SK-N-SH treated with all-trans-retinoic acid at 6 μM for 48 hours (cell line): ENCODE data around the gene TREH.

Source experiments
- ATAC-seq: fragments of 200-7000 bp; cut with Tn5 transposase; 3 replicates; pipeline ENCODE4 v1.9.1; 2020; ENCODE audit warnings: mild to moderate bottlenecking, moderate library complexity
- ARNTL ChIP-seq: fragments of 450-650 bp; formaldehyde crosslinking; IDR thresholded peaks from 2 replicates; pipeline ENCODE4 v1.5.0; 2020; ENCODE audit warnings: low read depth, mild to moderate bottlenecking, moderate library complexity, borderline replicate concordance
- BACH2 ChIP-seq: fragments of 250-450 bp; sonication (Bioruptor Pico); IDR thresholded peaks from 2 replicates; pipeline ENCODE4 v1.9.0; 2021; ENCODE audit warnings: mild to moderate bottlenecking, borderline replicate concordance
- CREB5 ChIP-seq: fragments of 250-450 bp; sonication (Bioruptor Pico); IDR thresholded peaks from 2 replicates; pipeline ENCODE4 v1.5.1; 2020; ENCODE audit warnings: low read depth, mild to moderate bottlenecking, moderate library complexity
- CSDC2 ChIP-seq: fragments of 250-450 bp; sonication (Bioruptor Pico); IDR thresholded peaks from 2 replicates; pipeline ENCODE4 v1.5.0; 2020; ENCODE audit warnings: mild to moderate bottlenecking, moderate library complexity
- ESRRG ChIP-seq: fragments of 250-450 bp; sonication (Bioruptor Pico); IDR thresholded peaks from 2 replicates; pipeline ENCODE4 v1.6.1; 2021; ENCODE audit warnings: mild to moderate bottlenecking
- GLIS3 ChIP-seq: fragments of 250-450 bp; sonication (Bioruptor Pico); IDR thresholded peaks from 2 replicates; pipeline ENCODE4 v1.5.0; 2020; ENCODE audit warnings: mild to moderate bottlenecking, moderate library complexity
- ISL1 ChIP-seq: fragments of 250-450 bp; sonication (Bioruptor Pico); IDR thresholded peaks from 2 replicates; pipeline ENCODE4 v2.1.2; 2022; ENCODE audit warnings: mild to moderate bottlenecking, moderate library complexity
- PATZ1 ChIP-seq: fragments of 250-450 bp; sonication (Bioruptor Pico); IDR thresholded peaks from 2 replicates; pipeline ENCODE4 v1.8.0; 2020; ENCODE audit warnings: mild to moderate bottlenecking, moderate library complexity, borderline replicate concordance
- POU6F1 ChIP-seq: fragments of 250-450 bp; sonication (Bioruptor Pico); IDR thresholded peaks from 2 replicates; pipeline ENCODE4 v1.8.0; 2021; ENCODE audit warnings: low read depth, mild to moderate bottlenecking, moderate library complexity, borderline replicate concordance
- PPARA ChIP-seq: fragments of 250-450 bp; sonication (Bioruptor Pico); IDR thresholded peaks from 2 replicates; pipeline ENCODE4 v1.5.0; 2020; ENCODE audit warnings: mild to moderate bottlenecking, borderline replicate concordance
- SNAI2 ChIP-seq: fragments of 250-450 bp; sonication (Bioruptor Pico); IDR thresholded peaks from 2 replicates; pipeline ENCODE4 v1.5.0; 2020; ENCODE audit warnings: mild to moderate bottlenecking, moderate library complexity
- TCF4 ChIP-seq: fragments of 250-450 bp; sonication (Bioruptor Pico); IDR thresholded peaks from 2 replicates; pipeline ENCODE4 v1.8.0; 2021; ENCODE audit warnings: mild to moderate bottlenecking, moderate library complexity, borderline replicate concordance
- TOX ChIP-seq: fragments of 250-450 bp; sonication (Bioruptor Pico); IDR thresholded peaks from 2 replicates; pipeline ENCODE4 v1.8.0; 2021; ENCODE audit warnings: mild to moderate bottlenecking, moderate library complexity, borderline replicate concordance
- ZNF70 ChIP-seq: fragments of 450-650 bp; formaldehyde crosslinking; IDR thresholded peaks from 2 replicates; pipeline ENCODE4 v1.5.0; 2020; ENCODE audit warnings: mild to moderate bottlenecking, moderate library complexity
- ZNF8 ChIP-seq: fragments of 450-650 bp; formaldehyde crosslinking; IDR thresholded peaks from 2 replicates; pipeline ENCODE4 v1.5.0; 2020; ENCODE audit warnings: mild to moderate bottlenecking, moderate library complexity
- TF ChIP-seq, protein P1 (sequence below): fragments of 250-450 bp; sonication (Bioruptor Pico); IDR thresholded peaks from 2 replicates; pipeline ENCODE4 v1.5.1; 2021; ENCODE audit warnings: mild to moderate bottlenecking, moderate library complexity

Gene TREH

DNA sequence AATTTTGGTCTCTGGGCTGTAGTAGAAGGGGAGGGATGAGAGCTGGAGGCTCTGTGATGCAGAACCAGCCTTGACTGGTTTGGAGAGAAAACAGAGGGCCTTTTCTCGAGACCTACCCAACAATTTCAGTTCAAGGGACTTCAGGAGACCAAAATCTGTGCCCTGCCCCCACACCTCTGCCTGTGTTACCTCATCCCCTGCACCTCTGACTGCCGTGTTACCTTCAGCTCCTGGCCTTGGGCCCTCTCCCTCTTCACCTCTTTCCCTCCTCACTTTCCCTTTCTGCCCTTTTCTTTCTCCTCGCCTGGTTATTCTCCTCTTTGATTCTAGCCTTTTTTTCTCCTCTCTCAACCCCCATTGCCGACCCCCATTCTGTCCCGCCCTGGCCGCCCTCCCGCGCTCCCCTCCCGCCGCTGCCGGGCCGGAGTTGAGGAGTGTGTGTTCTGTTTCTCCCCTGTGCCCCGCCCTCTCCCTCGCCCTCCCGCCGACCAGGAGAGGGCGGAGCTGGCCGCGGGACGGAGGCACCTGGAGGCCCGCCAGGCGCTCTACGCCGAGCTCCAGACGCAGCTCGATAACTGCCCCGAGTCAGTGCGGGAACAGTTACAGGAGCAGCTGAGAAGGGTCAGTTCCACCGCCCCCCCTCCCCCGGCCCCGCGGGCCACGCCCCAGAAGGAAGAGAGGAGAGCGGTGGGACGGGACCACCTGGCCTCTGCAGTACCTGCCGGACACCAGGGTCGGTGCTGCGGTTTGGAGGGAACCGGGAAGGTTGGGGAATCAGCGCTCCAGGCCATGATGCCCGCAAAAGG lies 44.8 kb downstream of the TREH start:
- TF ChIP-seq ZNF70 (CRISPR knock-in tag), result no peak
- TF ChIP-seq ARNTL, result no peak
- TF ChIP-seq GLIS3 (CRISPR knock-in tag), result no peak
- TF ChIP-seq, protein P1, sequence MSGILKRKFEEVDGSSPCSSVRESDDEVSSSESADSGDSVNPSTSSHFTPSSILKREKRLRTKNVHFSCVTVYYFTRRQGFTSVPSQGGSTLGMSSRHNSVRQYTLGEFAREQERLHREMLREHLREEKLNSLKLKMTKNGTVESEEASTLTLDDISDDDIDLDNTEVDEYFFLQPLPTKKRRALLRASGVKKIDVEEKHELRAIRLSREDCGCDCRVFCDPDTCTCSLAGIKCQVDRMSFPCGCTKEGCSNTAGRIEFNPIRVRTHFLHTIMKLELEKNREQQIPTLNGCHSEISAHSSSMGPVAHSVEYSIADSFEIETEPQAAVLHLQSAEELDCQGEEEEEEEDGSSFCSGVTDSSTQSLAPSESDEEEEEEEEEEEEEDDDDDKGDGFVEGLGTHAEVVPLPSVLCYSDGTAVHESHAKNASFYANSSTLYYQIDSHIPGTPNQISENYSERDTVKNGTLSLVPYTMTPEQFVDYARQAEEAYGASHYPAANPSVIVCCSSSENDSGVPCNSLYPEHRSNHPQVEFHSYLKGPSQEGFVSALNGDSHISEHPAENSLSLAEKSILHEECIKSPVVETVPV (CRISPR knock-in tag), result no peak
- TF ChIP-seq ZNF8, result no peak
- TF ChIP-seq POU6F1 (CRISPR knock-in tag), result no peak
- peak; percentile 3; the same call in 2 of the 3 replicates for ATAC-seq

GRCh38 chr11:118633979-118634378 lies 45.5 kb downstream of the TREH start:
- TF ChIP-seq CSDC2 (CRISPR knock-in tag), result no peak
- peak; percentile 2; the same call in 1 of the 3 replicates for ATAC-seq

DNA sequence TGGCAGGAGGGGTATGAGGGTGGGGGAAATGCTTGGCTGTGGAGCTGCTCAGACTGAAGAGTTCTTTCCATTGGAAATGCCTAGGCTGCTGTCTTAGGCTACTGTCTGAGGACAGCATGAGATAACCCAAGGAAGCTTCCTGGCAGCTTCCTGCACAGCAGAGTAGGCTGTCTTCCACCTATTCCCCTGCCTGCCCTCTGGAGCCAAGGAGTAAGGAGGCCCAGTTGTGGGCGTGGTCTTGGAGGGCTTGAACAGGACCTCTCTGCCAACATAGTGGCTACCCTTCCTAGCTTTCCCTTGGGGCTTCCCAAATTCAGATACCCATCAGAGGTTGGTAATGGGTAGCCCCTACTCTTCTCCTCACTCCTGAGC lies 46.1 kb downstream of the TREH start:
- TF ChIP-seq POU6F1 (CRISPR knock-in tag), result no peak
- TF ChIP-seq ESRRG (CRISPR knock-in tag), result no peak
- TF ChIP-seq BACH2 (CRISPR knock-in tag), result no peak
- no peak for TF ChIP-seq SNAI2 (CRISPR knock-in tag)
- TF ChIP-seq ISL1 (CRISPR knock-in tag), result no peak
- TF ChIP-seq, protein P1 (CRISPR knock-in tag), result no peak
- TF ChIP-seq TOX (CRISPR knock-in tag), result no peak
- TF ChIP-seq TCF4, result no peak
- ATAC-seq, result peak; percentile 8

GRCh38 chr11:118632577-118633318 lies 46.7 kb downstream of the TREH start:
- ATAC-seq, result no peak
- TF ChIP-seq BACH2 (CRISPR knock-in tag) (no peak), POU6F1 (CRISPR knock-in tag) (no peak), ESRRG (CRISPR knock-in tag) (no peak), TOX (CRISPR knock-in tag) (no peak), SNAI2 (CRISPR knock-in tag) (no peak), ISL1 (CRISPR knock-in tag) (no peak), PPARA (no peak), PATZ1 (CRISPR knock-in tag) (no peak), CREB5 (CRISPR knock-in tag) (no peak), ZNF70 (CRISPR knock-in tag) (no peak), CSDC2 (CRISPR knock-in tag) (no peak)
- TF ChIP-seq, protein P1 (CRISPR knock-in tag), result no peak
